GM11168 (cell line): Measurements from ENCODE around the gene RASIP1.
"Not testable (repeated sequence)": the region's sequence is repeated elsewhere in the genome, so short reads cannot be mapped to it uniquely, and the experiment has no call there.

Source experiments
- in situ Hi-C: fragments of 300-500 bp; cut with MboI; formaldehyde crosslinking; loops from one replicate; pipeline ENCODE4 v1.12.0; 2022; ENCODE audit warnings: low sequenced_read_pairs; ENCODE audit not compliant: unreplicated experiment

RASIP1 gene

DNA sequence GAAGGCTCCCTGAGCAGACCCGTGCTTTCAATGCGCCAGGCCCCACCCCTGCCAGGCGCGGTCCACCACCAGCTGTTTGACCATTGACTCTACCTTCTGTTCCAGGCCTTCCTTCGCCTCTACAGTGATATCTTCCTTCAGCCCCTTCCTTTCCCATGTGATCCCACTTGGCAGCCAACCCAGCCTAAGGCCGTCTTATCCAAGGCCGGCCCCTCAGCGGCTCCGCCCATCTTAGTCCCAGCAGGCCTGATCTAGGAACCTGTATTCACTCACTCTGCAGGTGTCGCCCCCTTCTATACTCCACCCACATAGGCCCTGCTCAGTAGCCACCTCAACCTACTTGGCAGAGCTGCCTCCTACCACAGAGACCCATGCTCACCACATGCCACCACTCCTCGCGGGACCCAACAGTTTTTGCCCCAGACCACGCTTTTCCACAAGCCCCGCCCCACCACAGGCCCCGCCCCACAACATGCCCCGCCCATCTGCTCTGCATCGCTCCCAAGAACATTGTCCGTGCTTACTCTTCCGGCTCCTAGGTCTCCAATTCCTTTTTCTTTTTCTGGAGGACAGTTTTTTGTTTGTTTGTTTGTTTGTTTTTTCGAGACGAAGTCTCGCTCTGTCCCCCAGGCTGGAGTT is 2.9 kb downstream of the RASIP1 start:
- in situ Hi-C loops, result no loop called here

DNA sequence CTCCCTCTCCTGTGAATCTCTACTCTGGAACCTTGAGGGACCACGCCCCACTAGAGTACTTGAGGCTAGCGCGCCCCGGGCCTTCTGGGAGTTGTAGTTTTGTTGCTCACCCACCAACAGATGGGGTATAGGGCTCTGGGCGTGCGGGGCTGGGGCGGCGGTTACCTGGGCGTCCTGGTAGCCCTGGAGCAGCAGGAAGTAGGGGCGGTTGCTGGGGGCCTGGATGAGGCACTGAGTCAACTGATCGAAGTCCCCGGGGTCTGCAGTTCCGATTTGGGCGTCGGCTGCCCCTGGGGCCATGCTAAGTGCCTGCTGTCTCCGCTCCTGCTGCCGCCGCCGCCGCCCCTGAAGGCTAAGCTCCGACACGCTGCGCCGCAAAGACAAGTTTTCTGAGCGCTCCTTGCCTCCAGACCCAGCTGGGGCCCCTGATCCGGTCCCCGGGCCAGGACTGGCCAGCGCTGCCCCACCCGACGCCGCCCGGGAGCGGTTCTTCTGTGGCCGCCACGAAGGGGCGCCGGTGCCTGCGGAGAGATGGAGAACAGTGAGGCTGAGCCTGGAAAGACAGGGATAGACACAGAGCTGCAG is 5.3 kb downstream of the RASIP1 start:
- in situ Hi-C loops, result no loop called here

GRCh38 chr19:48734625-48735024 is 5.8 kb downstream of the RASIP1 start:
- in situ Hi-C loops, result no loop called here

GRCh38 chr19:48731452-48731851 is 9.0 kb downstream of the RASIP1 start:
- in situ Hi-C loops, result no loop called here

DNA sequence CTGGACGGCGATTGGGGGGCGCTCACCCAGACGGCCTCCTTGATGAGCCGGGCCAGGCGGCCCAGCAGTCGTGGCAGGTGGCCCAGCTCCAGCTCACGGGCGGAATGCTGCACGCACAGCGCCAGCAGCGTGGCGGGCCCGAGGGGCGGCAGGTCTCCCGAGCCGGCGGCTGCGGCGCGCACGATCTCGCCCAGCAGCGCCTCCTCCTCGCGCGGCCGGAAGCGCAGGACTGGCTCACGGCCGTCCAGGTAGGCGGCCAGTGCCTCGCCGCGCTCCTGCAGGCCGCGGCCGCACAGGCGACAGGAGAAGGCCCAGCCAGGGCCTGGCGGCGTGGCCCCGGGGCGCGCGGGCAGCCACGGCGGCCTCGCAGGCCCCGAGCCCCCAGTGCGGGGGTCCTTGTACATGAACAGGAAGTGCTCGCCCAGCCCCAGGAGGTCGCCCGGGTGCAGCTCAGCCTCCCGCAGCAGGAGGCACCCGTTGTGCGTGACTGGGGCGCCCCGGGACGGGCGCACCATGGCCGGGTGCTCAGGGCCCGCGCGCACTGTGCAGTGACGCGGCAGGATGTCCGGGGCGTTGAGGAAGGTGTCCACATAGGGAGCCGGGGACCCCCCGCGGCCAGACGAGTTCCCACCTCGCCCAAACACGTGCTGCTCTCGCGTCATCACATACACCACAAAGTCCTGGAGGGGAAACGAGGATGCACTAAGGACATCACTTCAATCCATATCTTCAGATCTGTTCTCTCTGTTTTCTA is 11.3 kb downstream of the RASIP1 start:
- in situ Hi-C loops, result no loop called here

- in situ Hi-C loops, result no loop called here
These were observed 13.9 kb downstream of the RASIP1 start for GRCh38 chr19:48726556-48726955.

GRCh38 chr19:48724796-48725753 is 15.3 kb downstream of the RASIP1 start:
- in situ Hi-C loops, result no loop called here

- in situ Hi-C loops, result no loop called here
These were observed 18.2 kb downstream of the RASIP1 start for GRCh38 chr19:48722196-48722708.

GRCh38 chr19:48720613-48721296 is 19.7 kb downstream of the RASIP1 start:
- in situ Hi-C loops, result no loop called here

DNA sequence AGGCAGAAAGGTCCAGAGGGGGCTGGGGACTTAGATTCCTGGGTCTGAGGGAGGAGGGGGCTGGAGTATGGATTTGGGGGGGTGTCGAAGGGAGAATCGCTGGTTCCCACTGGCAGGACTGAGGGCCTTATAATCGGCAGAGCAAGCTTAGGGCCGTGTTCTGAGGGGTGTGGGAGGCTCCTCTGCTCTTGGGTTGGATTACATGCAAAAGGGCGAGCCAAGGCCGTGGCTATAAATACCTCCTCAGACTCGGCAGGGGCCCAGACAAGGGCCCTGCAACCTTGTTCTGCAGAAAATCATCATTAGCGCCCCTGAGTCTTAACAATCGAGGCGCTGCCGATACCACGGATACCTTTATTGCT is 20.2 kb downstream of the RASIP1 start:
- in situ Hi-C loops, result no loop called here

GRCh38 chr19:48719263-48720171 is 20.9 kb downstream of the RASIP1 start, which contains the start of gene MAMSTR:
MAMSTR (minus strand) TSS chr19:48719725; CDS start chr19:48719031, 694 bp downstream.
- in situ Hi-C loops, result no loop called here

DNA sequence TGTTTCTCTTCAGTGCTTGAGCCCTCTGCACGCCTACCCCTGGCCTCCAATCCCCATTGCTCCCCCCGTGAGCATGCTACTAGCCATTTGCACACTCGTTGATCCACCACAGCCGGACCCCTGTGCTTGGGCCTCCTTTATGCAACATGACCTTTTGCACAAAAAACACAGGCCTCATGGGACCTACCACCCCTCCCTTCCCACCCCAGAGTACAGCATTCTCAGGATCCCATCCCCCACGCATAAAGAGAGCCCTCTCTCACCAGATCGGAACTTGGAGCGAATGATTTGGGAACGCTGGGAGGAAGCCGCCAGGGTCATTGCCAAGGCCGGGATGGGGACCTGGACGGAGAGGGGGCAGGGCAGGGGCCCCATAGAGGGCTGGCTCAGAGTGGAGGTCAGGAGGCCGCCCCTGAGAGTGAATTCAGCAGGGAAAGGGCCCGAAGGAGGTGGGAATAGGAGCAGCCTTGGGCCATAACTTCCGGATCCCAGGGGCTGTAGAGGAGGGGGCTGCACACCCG is 21.6 kb downstream of the RASIP1 start:
- in situ Hi-C loops, result no loop called here

DNA sequence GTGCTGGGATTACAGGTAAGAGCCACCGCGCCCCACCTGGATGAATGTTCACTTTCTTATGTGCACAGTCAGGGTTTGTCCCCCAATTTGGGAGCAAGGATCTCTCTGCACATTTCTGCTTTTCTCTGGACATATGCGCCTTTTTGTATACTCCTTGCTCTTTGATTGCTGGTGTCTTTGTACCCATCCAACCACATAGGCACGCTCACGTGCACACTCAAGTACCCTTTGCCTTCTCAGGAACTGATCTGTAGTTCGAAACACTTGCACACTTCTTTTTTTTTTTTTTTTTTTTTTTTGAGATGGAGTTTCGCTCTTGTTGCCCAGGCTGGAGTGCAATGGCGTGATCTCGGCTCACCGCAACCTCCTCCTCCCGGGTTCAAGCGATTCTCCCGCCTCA is 22.3 kb downstream of the RASIP1 start:
- in situ Hi-C loops, result not testable (repeated sequence)

- in situ Hi-C loops, result no loop called here
These were observed 23.7 kb downstream of the RASIP1 start for GRCh38 chr19:48716562-48717291.

GRCh38 chr19:48715681-48716171 is 24.7 kb downstream of the RASIP1 start:
- in situ Hi-C loops, result no loop called here

DNA sequence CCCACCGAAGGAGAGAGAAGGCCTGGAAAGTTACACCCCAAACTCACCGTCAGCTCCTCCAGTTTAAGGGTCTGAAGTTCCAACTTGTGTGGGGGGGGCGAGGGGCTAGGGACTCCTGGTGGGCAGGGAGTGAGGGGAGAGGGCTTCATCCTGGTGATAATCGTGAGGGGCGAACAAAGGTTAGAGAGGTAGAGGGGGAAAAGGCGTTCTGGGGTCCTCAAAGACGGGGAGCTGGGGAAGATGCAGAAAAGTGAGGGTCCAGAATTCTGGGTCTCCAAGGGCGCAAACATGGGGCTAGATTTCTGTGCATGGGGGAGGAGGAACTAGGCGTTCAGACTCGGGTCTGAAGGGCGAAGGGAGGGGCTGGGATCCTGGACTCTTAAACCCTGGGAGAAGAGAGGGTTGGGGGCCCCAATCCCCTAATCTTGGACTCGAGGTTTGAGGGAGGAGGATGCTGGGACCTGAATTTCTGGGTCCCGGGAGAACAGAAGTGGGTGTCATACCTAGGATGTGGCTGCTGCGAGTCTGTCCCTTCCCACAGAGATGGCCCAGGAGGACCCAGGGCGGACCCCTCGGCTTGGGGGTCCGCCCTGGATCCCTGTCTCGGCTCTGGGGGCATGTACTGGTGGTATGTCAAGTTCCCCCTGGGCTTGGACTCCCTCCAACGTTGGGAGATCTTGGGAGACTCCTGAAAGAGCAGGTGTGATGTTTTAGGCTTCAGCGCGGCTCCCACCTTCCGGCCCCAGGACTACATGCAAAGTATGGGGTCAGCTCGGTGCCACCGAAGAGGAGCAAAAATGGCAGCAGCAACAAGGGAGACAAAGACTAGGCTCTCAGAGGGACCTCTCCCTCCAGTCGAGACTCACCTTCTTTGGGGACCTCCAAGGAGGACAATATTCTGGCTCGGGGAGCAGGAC is 25.4 kb downstream of the RASIP1 start:
- in situ Hi-C loops, result no loop called here
